ENCODE results near the gene ABHD18.
"Not testable (repeated sequence)": the region's sequence is repeated elsewhere in the genome, so short reads cannot be mapped to it uniquely, and the experiment has no call there.

Gene ABHD18

DNA sequence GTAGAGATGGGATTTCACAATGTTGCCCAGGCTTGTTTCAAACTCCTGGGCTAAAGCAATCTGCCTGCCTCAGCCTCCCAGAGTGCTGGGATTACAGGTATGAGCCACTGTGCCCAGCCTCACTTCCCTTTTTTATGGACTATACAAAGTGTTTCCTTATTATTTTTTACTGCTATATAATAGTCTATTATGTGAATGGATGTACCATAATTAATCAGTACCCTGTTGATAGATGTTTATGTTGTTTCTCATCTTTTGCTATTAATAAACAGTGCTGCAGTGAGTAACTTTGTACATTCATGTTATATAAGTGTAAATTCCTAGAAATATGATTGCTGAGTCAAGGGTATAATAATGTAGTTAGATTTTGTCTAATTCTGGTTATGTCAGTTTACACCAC lies 60.1 kb downstream of the ABHD18 start:
- Mint-ChIP-seq H3K36me3 (peaks cover 38% of the 10 kb centered on the region), H3K27ac (no peak overlapping the region), H3K27me3 (no peaks in the 10 kb centered on the region), H3K4me3 (no peak overlapping the region), H3K9me3 (no peaks in the 10 kb centered on the region), H3K4me1 (no peaks in the 10 kb centered on the region)
- no peak for DNase-seq
- CTCF ChIA-PET, result no interaction called here

- no peaks in the 10 kb centered on the region for H3K27me3 Mint-ChIP-seq
- H3K4me3 Mint-ChIP-seq, result no peak overlapping the region
- H3K27ac Mint-ChIP-seq, result no peak overlapping the region
- CTCF ChIA-PET, result interaction anchor here (0.6 kb wide), 1 partner anchor 50 kb away, joined by 3 read pairs; no protein-coding TSS in a partner anchor
- H3K9me3 Mint-ChIP-seq, result no peaks in the 10 kb centered on the region
- no peaks in the 10 kb centered on the region for H3K4me1 Mint-ChIP-seq
- no peak for DNase-seq
- peaks cover 35% of the 10 kb centered on the region for H3K36me3 Mint-ChIP-seq
Measured at GRCh38 chr4:128029907-128030306, 64.7 kb downstream of the ABHD18 start.

- no peak for DNase-seq
- H3K4me3 Mint-ChIP-seq, result no peak overlapping the region
- no peaks in the 10 kb centered on the region for H3K9me3 Mint-ChIP-seq
- no peaks in the 10 kb centered on the region for H3K27me3 Mint-ChIP-seq
- H3K4me1 Mint-ChIP-seq, result no peaks in the 10 kb centered on the region
- peaks cover 31% of the 10 kb centered on the region for H3K36me3 Mint-ChIP-seq
- H3K27ac Mint-ChIP-seq, result no peak overlapping the region
- CTCF ChIA-PET, result no interaction called here
Measured at GRCh38 chr4:128031756-128032384, 66.7 kb downstream of the ABHD18 start.

- H3K27ac Mint-ChIP-seq, result no peak overlapping the region
- CTCF ChIA-PET, result no interaction called here
- no peak for DNase-seq
- peaks cover 2% of the 10 kb centered on the region for H3K36me3 Mint-ChIP-seq
- H3K4me3 Mint-ChIP-seq, result no peak overlapping the region
- H3K27me3 Mint-ChIP-seq, result no peaks in the 10 kb centered on the region
- H3K9me3 Mint-ChIP-seq, result no peaks in the 10 kb centered on the region
- H3K4me1 Mint-ChIP-seq, result no peaks in the 10 kb centered on the region
Measured at GRCh38 chr4:128039568-128039967, 74.4 kb downstream of the ABHD18 start.

DNA sequence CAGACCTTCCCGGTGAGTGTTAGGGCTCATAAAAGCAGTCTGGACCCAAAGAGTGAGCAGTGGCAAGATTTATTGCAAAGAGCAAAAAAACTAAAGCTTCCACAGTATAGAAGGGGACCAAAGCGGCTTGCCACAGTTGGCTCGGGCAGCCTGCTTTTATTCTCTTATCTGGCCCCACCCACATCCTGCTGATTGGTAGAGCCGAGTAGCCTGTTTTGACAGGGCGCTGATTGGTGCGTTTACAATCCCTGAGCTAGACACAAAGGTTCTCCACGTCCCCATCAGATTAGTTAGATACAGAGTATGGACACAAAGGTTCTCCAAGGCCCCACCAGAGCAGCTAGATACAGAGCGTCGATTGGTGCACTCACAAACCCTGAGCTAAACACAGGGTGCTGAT lies 81.8 kb downstream of the ABHD18 start:
- CTCF ChIA-PET, H3K36me3 Mint-ChIP-seq, H3K9me3 Mint-ChIP-seq, DNase-seq, H3K27ac Mint-ChIP-seq, H3K4me1 Mint-ChIP-seq, H3K4me3 Mint-ChIP-seq, H3K27me3 Mint-ChIP-seq: not testable (repeated sequence)

- H3K4me3 Mint-ChIP-seq, H3K27me3 Mint-ChIP-seq, CTCF ChIA-PET, H3K4me1 Mint-ChIP-seq, H3K9me3 Mint-ChIP-seq, DNase-seq, H3K27ac Mint-ChIP-seq, H3K36me3 Mint-ChIP-seq: not testable (repeated sequence)
Measured at GRCh38 chr4:128047514-128047913, 82.3 kb downstream of the ABHD18 start.

DNA sequence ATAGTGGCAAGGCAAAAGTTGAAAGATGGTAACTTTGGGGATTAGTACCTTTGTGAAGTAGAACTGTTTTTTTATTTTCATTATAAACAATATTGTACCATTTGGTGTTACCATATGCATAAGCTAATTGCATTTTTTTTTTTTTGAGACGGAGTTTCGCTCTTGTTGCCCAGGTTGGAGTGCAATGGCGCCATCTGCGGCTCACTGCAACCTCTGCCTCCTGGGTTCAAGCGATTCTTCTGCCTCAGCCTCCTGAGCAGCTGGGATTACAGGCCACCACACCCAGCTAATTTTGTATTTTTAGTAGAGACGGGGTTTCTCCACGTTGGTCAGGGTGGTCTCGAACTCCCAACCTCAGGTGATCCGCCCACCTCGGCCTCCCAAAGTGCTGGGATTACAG lies 86.0 kb downstream of the ABHD18 start:
- CTCF ChIA-PET, result interaction anchor here (0.6 to 1.4 kb wide), 2 partner anchors 10 to 107 kb away, joined by 3 to 4 read pairs; no protein-coding TSS in a partner anchor
- not testable (repeated sequence) for H3K4me3 Mint-ChIP-seq, H3K36me3 Mint-ChIP-seq, H3K4me1 Mint-ChIP-seq, H3K9me3 Mint-ChIP-seq, H3K27ac Mint-ChIP-seq
- H3K27me3 Mint-ChIP-seq, result peaks cover 11% of the 10 kb centered on the region
- peak; percentile 34 for DNase-seq

DNA sequence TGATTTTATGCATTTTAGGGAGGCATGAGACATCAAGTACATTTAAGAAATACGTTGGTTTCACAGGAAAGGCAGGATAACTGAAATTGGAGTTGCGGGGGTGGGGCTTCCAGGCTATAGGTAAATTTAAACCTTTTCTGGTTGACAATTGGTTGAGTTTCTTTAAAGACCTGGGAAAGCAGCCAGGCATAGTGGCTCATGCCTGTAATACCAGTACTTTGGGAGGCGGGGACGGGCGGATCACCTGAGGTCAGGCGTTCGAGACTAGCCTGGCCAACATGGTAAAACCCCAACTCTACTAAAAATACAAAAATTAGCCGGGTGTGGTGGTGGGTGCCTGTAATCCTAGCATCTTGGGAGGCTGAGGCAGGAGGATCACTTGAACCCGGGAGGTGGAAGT lies 89.7 kb downstream of the ABHD18 start:
- not testable (repeated sequence) for DNase-seq

GRCh38 chr4:128055441-128056206 lies 90.4 kb downstream of the ABHD18 start:
- CTCF ChIA-PET, result not testable (repeated sequence)
- H3K4me1 Mint-ChIP-seq, result peaks cover 14% of the 10 kb centered on the region

More for the DNA sequence above, 89.7 kb downstream of the ABHD18 start:
- H3K27ac Mint-ChIP-seq, H3K4me1 Mint-ChIP-seq, H3K9me3 Mint-ChIP-seq, H3K4me3 Mint-ChIP-seq, CTCF ChIA-PET, H3K36me3 Mint-ChIP-seq: not testable (repeated sequence)
- H3K27me3 Mint-ChIP-seq, result peaks cover 11% of the 10 kb centered on the region

GRCh38 chr4:128056396-128056795 lies 91.2 kb downstream of the ABHD18 start:
- H3K27me3 Mint-ChIP-seq, result peaks cover 11% of the 10 kb centered on the region
- no peak overlapping the region for H3K27ac Mint-ChIP-seq
- no peak for DNase-seq
- H3K9me3 Mint-ChIP-seq, result no peaks in the 10 kb centered on the region
- peaks cover 14% of the 10 kb centered on the region for H3K4me1 Mint-ChIP-seq
- no peak overlapping the region for H3K4me3 Mint-ChIP-seq
- H3K36me3 Mint-ChIP-seq, result no peaks in the 10 kb centered on the region
- CTCF ChIA-PET, result interaction anchor here (1.3 kb wide), 1 partner anchor 13 kb away, joined by 3 read pairs; no protein-coding TSS in a partner anchor

More at GRCh38 chr4:128055441-128056206, 90.4 kb downstream of the ABHD18 start:
- H3K27ac Mint-ChIP-seq, H3K4me3 Mint-ChIP-seq, DNase-seq, H3K9me3 Mint-ChIP-seq, H3K36me3 Mint-ChIP-seq: not testable (repeated sequence)
- H3K27me3 Mint-ChIP-seq, result peaks cover 11% of the 10 kb centered on the region

- CTCF ChIA-PET, result interaction anchor here (0.6 to 0.9 kb wide), 2 partner anchors 94 to 96 kb away, joined by 3 read pairs; no protein-coding TSS in a partner anchor
- Mint-ChIP-seq H3K9me3 (no peaks in the 10 kb centered on the region), H3K27ac (peak overlapping the region; percentile 95), H3K27me3 (peaks cover 7% of the 10 kb centered on the region), H3K36me3 (no peaks in the 10 kb centered on the region), H3K4me3 (peak overlapping the region; percentile 82), H3K4me1 (peaks cover 28% of the 10 kb centered on the region)
- peak; percentile 30 for DNase-seq
Measured at GRCh38 chr4:128060121-128060698, 95.0 kb downstream of the ABHD18 start.

DNA sequence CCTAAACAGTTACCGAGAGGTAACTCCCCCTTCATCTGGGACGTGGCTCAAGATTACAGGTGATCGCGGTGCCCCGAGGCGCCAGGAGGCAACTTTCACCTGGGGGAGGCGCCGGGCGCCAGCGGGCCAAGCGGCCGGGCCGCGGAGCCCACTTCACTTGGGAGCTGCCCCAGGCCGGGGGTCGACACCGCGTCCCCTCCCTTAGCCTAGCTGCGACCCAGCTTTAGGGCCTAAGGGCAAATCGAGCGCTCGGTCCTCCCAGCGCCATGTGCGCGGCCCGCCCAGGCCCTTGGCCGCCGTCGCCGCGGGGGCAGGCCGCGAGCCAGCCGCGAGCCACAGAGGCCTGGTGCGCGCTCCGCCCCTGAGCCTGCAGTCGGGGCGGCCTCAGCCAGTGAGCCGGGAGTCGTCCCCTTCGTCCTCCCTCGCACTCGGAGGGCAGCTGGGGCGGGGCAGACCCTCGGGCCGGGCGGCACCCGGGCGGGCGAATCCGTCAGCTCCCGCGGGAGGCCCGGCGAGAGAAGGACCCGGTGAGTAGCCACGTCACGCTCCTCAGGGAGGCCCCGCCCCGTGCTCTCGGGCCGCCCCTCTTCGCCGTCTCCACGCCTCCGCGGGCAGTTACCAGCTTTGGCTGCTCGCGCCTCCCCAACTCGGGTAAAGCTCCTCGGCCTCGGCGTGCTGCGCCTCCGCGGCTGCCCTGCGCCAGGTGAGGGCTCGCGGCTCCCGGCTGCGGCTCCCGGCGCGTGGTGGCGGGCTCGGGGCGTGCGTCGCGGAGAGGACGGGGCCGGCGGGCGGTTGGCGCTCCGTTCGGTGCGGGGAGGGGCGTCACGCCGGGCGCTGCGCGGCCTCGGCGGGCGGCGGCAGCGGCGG lies 95.7 kb downstream of the ABHD18 start, which contains the start of gene LARP1B:
Gene LARP1B, plus strand, starts transcription at position 614 of the 867 bp plus-strand sequence. CDS start 13,640 bp downstream, outside the sequence.
- peak within 1 kb of the TSS; percentile 95 for H3K27ac Mint-ChIP-seq
- peaks cover 30% of the 10 kb centered on the region for H3K4me1 Mint-ChIP-seq
- no peaks in the 10 kb centered on the region for H3K36me3 Mint-ChIP-seq
- DNase-seq, result peak; percentile 95
- peak within 1 kb of the TSS; percentile 85 for H3K4me3 Mint-ChIP-seq
- H3K27me3 Mint-ChIP-seq, result peaks cover 4% of the 10 kb centered on the region
- CTCF ChIA-PET, result interaction anchor here (0.9 kb wide), 1 partner anchor 95 kb away, joined by 3 read pairs; no protein-coding TSS in a partner anchor
- H3K9me3 Mint-ChIP-seq, result no peaks in the 10 kb centered on the region

GRCh38 chr4:128061566-128062536 lies 96.6 kb downstream of the ABHD18 start:
- Mint-ChIP-seq H3K4me3 (peak overlapping the region; percentile 85), H3K9me3 (no peaks in the 10 kb centered on the region), H3K27me3 (peaks cover 4% of the 10 kb centered on the region), H3K36me3 (no peaks in the 10 kb centered on the region), H3K4me1 (peaks cover 30% of the 10 kb centered on the region), H3K27ac (peak overlapping the region; percentile 87)
- peak; percentile 69 for DNase-seq
- CTCF ChIA-PET, result interaction anchor here (0.9 kb wide), 1 partner anchor 96 kb away, joined by 3 read pairs; no protein-coding TSS in a partner anchor

Measured in activated naive CD4-positive, alpha-beta T cell treated with anti-CD3 and anti-CD28 coated beads, Interleukin-2, amount 10 ng/mL, durations not matched to agents 7 days and 5 days (primary cell).